Measurements from ENCODE around the gene SDR42E2. TPM values are rescaled to one million over a fixed set of nuclear protein-coding genes. Genes with fewer than 3 reads are reported as not detected.

Gene SDR42E2
- total RNA-seq, 2 donors from 2014 or later, result 0.66 TPM; not detected in 1

GRCh38 chr16:22240023-22240710 lies 77.9 kb downstream of the SDR42E2 start:
- intact Hi-C loops (cut with DNase I), result no loop called here
- ATAC-seq (peak; percentile 36), DNase-seq (peak in 1 of 4 donors; percentile 27)
- TF ChIP-seq POLR2A (IDR thresholded peaks at IDR 0.05), result no peak
- TF ChIP-seq CTCF (IDR thresholded peaks at IDR 0.05), result no peak
- Histone ChIP-seq H3K27me3 (no peaks in the 10 kb centered on the region), H3K9me3 (no peaks in the 10 kb centered on the region), H3K36me3 (replicated peaks in 1 of 2; ENCODE audit: insufficient read depth in 1 of 2, low read depth in 2 of 2) (peaks cover 0 to 4% of the 10 kb centered on the region in 2 donors), H3K27ac (peak overlapping the region in 1 of 4 donors; percentile 62), H3K4me1 (no peaks in the 10 kb centered on the region), H3K4me3 (no peak overlapping the region)
- WGBS, 2 donors, result 66 to 90% methylated on average over 3 of the region's 3 CpGs

Other genes with a start within 250 kb of the SDR42E2 start
- 100 to 1,000 TPM in 1 of 2 donors, 10 to 100 TPM in 1; 63.3 to 128 TPM for gene UQCRC2, start 209.1 kb upstream of the SDR42E2 start, total RNA-seq
- not detected for gene PDZD9, start 161.4 kb upstream of the SDR42E2 start, total RNA-seq
- gene MOSMO, start 154.4 kb upstream of the SDR42E2 start, total RNA-seq, result 10 to 100 TPM in 1 of 2 donors, 1 to 10 TPM in 1; 3.6 to 13.2 TPM
- gene VWA3A, start 70.0 kb upstream of the SDR42E2 start, total RNA-seq, result under 1 TPM; 0.33 to 0.52 TPM
- 10 to 100 TPM; 23.6 to 25.1 TPM for gene EEF2K, start 43.8 kb downstream of the SDR42E2 start, total RNA-seq
- gene POLR3E, start 134.9 kb downstream of the SDR42E2 start, total RNA-seq, result 10 to 100 TPM; 52.1 to 94.9 TPM
- gene CDR2, start 212.1 kb downstream of the SDR42E2 start, total RNA-seq, result 10 to 100 TPM; 15.8 to 16.8 TPM